Measurements from ENCODE around the gene BRD7. TPM values are rescaled to one million over a fixed set of nuclear protein-coding genes. Genes with fewer than 3 reads are reported as not detected.
A peak's percentile ranks its signal among the peaks of the same experiment; 100 is the strongest.

Gene BRD7
- total RNA-seq, 1 experiment from 2014 or later = 76.6 TPM

GRCh38 chr16:50278251-50278650 lies 90.5 kb downstream of the BRD7 start:
- no peak for DNase-seq
- Histone ChIP-seq H3K27ac (no peak overlapping the region), H3F3A (ENCODE audit: insufficient read depth, low read depth) (peaks cover 10% of the 10 kb centered on the region; the same call in 1 of the 2 replicates), H3K4me3 (no peak overlapping the region), H3K36me3 (ENCODE audit: low read depth) (no peaks in the 10 kb centered on the region), H3K27me3 (ENCODE audit: insufficient read depth, low read depth) (no peaks in the 10 kb centered on the region), H3K4me1 (replicated peaks; ENCODE audit: insufficient read depth) (no peaks in the 10 kb centered on the region), H3K79me2 (ENCODE audit: low read depth) (no peaks in the 10 kb centered on the region), H3K4me2 (no peak overlapping the region), H3K9me3 (ENCODE audit: insufficient read depth, low read depth) (no peaks in the 10 kb centered on the region), H4K20me1 (ENCODE audit: insufficient read depth) (no peaks in the 10 kb centered on the region), H2AFZ (no peak overlapping the region), H3K9me2 (ENCODE audit: insufficient read depth) (no peaks in the 10 kb centered on the region)
- no TSS peak for BruUV-seq (replicated peaks)
- no peak for TF ChIP-seq EZH2 (IDR thresholded peaks at IDR 0.05; ENCODE audit: low read depth)
- TF ChIP-seq, protein P1, sequence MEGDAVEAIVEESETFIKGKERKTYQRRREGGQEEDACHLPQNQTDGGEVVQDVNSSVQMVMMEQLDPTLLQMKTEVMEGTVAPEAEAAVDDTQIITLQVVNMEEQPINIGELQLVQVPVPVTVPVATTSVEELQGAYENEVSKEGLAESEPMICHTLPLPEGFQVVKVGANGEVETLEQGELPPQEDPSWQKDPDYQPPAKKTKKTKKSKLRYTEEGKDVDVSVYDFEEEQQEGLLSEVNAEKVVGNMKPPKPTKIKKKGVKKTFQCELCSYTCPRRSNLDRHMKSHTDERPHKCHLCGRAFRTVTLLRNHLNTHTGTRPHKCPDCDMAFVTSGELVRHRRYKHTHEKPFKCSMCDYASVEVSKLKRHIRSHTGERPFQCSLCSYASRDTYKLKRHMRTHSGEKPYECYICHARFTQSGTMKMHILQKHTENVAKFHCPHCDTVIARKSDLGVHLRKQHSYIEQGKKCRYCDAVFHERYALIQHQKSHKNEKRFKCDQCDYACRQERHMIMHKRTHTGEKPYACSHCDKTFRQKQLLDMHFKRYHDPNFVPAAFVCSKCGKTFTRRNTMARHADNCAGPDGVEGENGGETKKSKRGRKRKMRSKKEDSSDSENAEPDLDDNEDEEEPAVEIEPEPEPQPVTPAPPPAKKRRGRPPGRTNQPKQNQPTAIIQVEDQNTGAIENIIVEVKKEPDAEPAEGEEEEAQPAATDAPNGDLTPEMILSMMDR (conservative IDR thresholded peaks at IDR 0.05) = no peak
- POLR2A ChIA-PET (ENCODE audit: unreplicated experiment) = no interaction called here
- CTCF ChIA-PET = no interaction called here
- intact Hi-C loops (cut with micrococcal nuclease; ENCODE audit: unreplicated experiment) = no loop called here

GRCh38 chr16:50276801-50277555 lies 91.8 kb downstream of the BRD7 start:
- peak in 1 of 2 experiments; percentile 82 for DNase-seq
- Histone ChIP-seq H3K27me3 (ENCODE audit: insufficient read depth, low read depth) (no peaks in the 10 kb centered on the region), H3F3A (ENCODE audit: insufficient read depth, low read depth) (peaks cover 10% of the 10 kb centered on the region; the same call in 1 of the 2 replicates), H3K9me3 (ENCODE audit: insufficient read depth, low read depth) (no peaks in the 10 kb centered on the region), H3K79me2 (ENCODE audit: low read depth) (no peaks in the 10 kb centered on the region), H3K9me2 (ENCODE audit: insufficient read depth) (no peaks in the 10 kb centered on the region), H3K4me3 (no peak overlapping the region), H2AFZ (no peak overlapping the region), H3K4me2 (no peak overlapping the region), H3K36me3 (ENCODE audit: low read depth) (no peaks in the 10 kb centered on the region), H3K27ac (no peak overlapping the region), H4K20me1 (ENCODE audit: insufficient read depth) (peaks cover 3% of the 10 kb centered on the region; the same call in 1 of the 2 replicates), H3K4me1 (replicated peaks; ENCODE audit: insufficient read depth) (peaks cover 6% of the 10 kb centered on the region)
- intact Hi-C loops (cut with micrococcal nuclease; ENCODE audit: unreplicated experiment) = no loop called here
- TF ChIP-seq, protein P1 (conservative IDR thresholded peaks at IDR 0.05) = no peak
- no peak for TF ChIP-seq EZH2 (IDR thresholded peaks at IDR 0.05; ENCODE audit: low read depth)
- POLR2A ChIA-PET (ENCODE audit: unreplicated experiment) = no interaction called here
- CTCF ChIA-PET = no interaction called here
- no TSS peak for BruUV-seq (replicated peaks)

DNA sequence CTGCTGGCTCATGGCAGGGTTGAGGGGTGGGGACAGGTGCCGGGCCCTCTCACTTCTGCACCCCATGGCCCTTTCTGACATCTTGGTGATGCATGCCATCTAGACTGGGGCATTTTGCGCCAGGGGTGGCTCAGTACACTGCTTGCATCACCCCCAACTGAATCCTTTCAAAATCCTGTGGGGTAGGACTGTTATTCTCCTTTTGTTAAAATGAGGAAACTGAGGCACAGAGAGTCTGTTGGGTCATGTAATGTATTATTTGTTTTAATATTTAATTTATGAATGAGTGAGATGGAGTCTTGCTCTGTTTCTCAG lies 92.5 kb downstream of the BRD7 start:
- Histone ChIP-seq H3K4me1 (replicated peaks; ENCODE audit: insufficient read depth) (peaks cover 11% of the 10 kb centered on the region), H2AFZ (no peak overlapping the region), H3K36me3 (ENCODE audit: low read depth) (no peaks in the 10 kb centered on the region), H3K79me2 (ENCODE audit: low read depth) (no peaks in the 10 kb centered on the region), H3K4me2 (no peak overlapping the region), H3K27me3 (ENCODE audit: insufficient read depth, low read depth) (no peaks in the 10 kb centered on the region), H3K9me2 (ENCODE audit: insufficient read depth) (no peaks in the 10 kb centered on the region), H4K20me1 (ENCODE audit: insufficient read depth) (peaks cover 3% of the 10 kb centered on the region; the same call in 1 of the 2 replicates), H3K4me3 (no peak overlapping the region), H3F3A (ENCODE audit: insufficient read depth, low read depth) (peaks cover 10% of the 10 kb centered on the region; the same call in 1 of the 2 replicates), H3K27ac (no peak overlapping the region), H3K9me3 (ENCODE audit: insufficient read depth, low read depth) (no peaks in the 10 kb centered on the region)
- intact Hi-C loops (cut with micrococcal nuclease; ENCODE audit: unreplicated experiment) = no loop called here
- no peak for DNase-seq
- no peak for TF ChIP-seq EZH2 (IDR thresholded peaks at IDR 0.05; ENCODE audit: low read depth)
- TF ChIP-seq, protein P1 (conservative IDR thresholded peaks at IDR 0.05) = no peak
- ChIA-PET CTCF (no interaction called here), POLR2A (ENCODE audit: unreplicated experiment) (no interaction called here)
- BruUV-seq (replicated peaks) = no TSS peak

All from PC-9 (cell line).